ENCODE results near the gene MYO6. TPM values are rescaled to one million over a fixed set of nuclear protein-coding genes. Genes with fewer than 3 reads are reported as not detected.

MYO6 gene
- total RNA-seq, 1 experiment from 2014 or later, result 46.9 TPM

- no peaks in the 10 kb centered on the region for H3K4me1 ChIP-seq (ENCODE audit: insufficient read depth, low read length)
- no peak overlapping the region for H2AK5ac ChIP-seq (ENCODE audit: insufficient read length, low read length)
- H3K27ac ChIP-seq (ENCODE audit: insufficient read length, low read depth, low read length), result no peak overlapping the region
- H2BK5ac ChIP-seq (ENCODE audit: insufficient read length, low read length), result no peak overlapping the region
- no peak overlapping the region for H2BK120ac ChIP-seq (ENCODE audit: low read depth, low read length, poor library complexity, severe bottlenecking)
- TF ChIP-seq CTCF (conservative IDR thresholded peaks at IDR 0.05), result no peak
- H3K18ac ChIP-seq (ENCODE audit: insufficient read length, low read depth, low read length), result no peak overlapping the region
- H3K4me1 Mint-ChIP-seq, result peaks cover 8 to 10% of the 10 kb centered on the region in 2 experiments
- WGBS (ENCODE audit: extremely low coverage, insufficient read length, low lambda C conversion rate), result no CpG with 5 or more reads among the region's 2 CpGs
- no peak overlapping the region for H3K14ac ChIP-seq (ENCODE audit: insufficient read depth, low read length)
- no peaks in the 10 kb centered on the region for H3K79me2 ChIP-seq (ENCODE audit: insufficient read depth, low read length)
- H3K56ac ChIP-seq (ENCODE audit: insufficient read length, low read depth, low read length), result no peak overlapping the region
- no peak overlapping the region for H3K4ac ChIP-seq (ENCODE audit: low read depth, low read length)
- H2BK12ac ChIP-seq (ENCODE audit: insufficient read length, low read depth, low read length), result no peak overlapping the region
- H4K5ac ChIP-seq (ENCODE audit: insufficient read length, low read depth, low read length), result no peak overlapping the region
- H2BK20ac ChIP-seq (ENCODE audit: low read depth, low read length, poor library complexity, severe bottlenecking), result no peak overlapping the region
- H3K27me3 Mint-ChIP-seq (ENCODE audit: low read depth), result no peaks in the 10 kb centered on the region
- no peak overlapping the region for H3K4me2 ChIP-seq (ENCODE audit: insufficient read depth, insufficient read length, low read length)
- H4K8ac ChIP-seq (replicated peaks; ENCODE audit: insufficient read length, low read depth, low read length), result no peak overlapping the region
- no peak overlapping the region for H2AFZ ChIP-seq (ENCODE audit: low read length)
- H3K9me3 Mint-ChIP-seq, result no peaks in the 10 kb centered on the region
- no peaks in the 10 kb centered on the region for H3K23me2 ChIP-seq (ENCODE audit: insufficient read length, low read depth, low read length, poor library complexity, severe bottlenecking)
- no peak overlapping the region for H3K9ac ChIP-seq (ENCODE audit: extremely low read depth, insufficient read length, low read length)
- no peak overlapping the region for H2BK15ac ChIP-seq (ENCODE audit: low read depth, low read length)
- no peaks in the 10 kb centered on the region for H3K27me3 ChIP-seq (ENCODE audit: insufficient read depth, low read length)
- H3K4me3 Mint-ChIP-seq, result no peak overlapping the region
- no peak overlapping the region for H3T11ph ChIP-seq (ENCODE audit: low read length)
- H3K36me3 Mint-ChIP-seq (ENCODE audit: insufficient read depth in 1 of 3, low read depth in 3 of 3), result peaks cover 6 to 33% (median 25%) of the 10 kb centered on the region in 3 experiments
- DNase-seq, result no peak
- H4K91ac ChIP-seq (ENCODE audit: insufficient read length, low read depth, low read length), result no peak overlapping the region
- H3K79me1 ChIP-seq (ENCODE audit: insufficient read depth, low read depth, low read length, poor library complexity, severe bottlenecking), result no peaks in the 10 kb centered on the region
- H3K23ac ChIP-seq (ENCODE audit: insufficient read length, low read depth, low read length), result no peak overlapping the region
- no peak overlapping the region for H3K27ac Mint-ChIP-seq
- H3K9me3 ChIP-seq (ENCODE audit: control insufficient read depth, low read depth, low read length), result no peaks in the 10 kb centered on the region
- H4K20me1 ChIP-seq (ENCODE audit: control insufficient read depth, insufficient read depth, insufficient read length), result no peaks in the 10 kb centered on the region
Observed at GRCh38 chr6:75882734-75883133, 133.7 kb downstream of the MYO6 start.

Measured in H9 (cell line).